ENCODE results near the gene DTNBP1. TPM values are rescaled to one million over a fixed set of nuclear protein-coding genes. Genes with fewer than 3 reads are reported as not detected.
A peak's percentile ranks its signal among the peaks of the same experiment; 100 is the strongest.

The DTNBP1 gene
- total and polyA plus RNA-seq, 2 donors (not counting 3 experiments of a cell fraction or from before 2014, with no cell fraction given), result 24.3 to 28.9 TPM

- intact Hi-C loops (cut with micrococcal nuclease) (no loop called here), dilution Hi-C loops (cut with MboI; ENCODE audit: extremely low pct_ligation_motif_present, low sequenced_read_pairs) (no loop called here)
- no TSS peak for BruUV-seq (replicated peaks)
- peak overlapping the region in 1 of 3 experiments; percentile 6 for H3K4me3 ChIP-seq (replicated peaks in 1 of 3; ENCODE audit: insufficient read depth in 1 of 3, low read depth in 1 of 3, low read length in 3 of 3)
- H3K79me2 ChIP-seq (ENCODE audit: control insufficient read depth, insufficient read depth, low read length), result peaks cover 2% of the 10 kb centered on the region
- no peaks in the 10 kb centered on the region for H3K9me1 ChIP-seq (replicated peaks; ENCODE audit: control insufficient read depth, extremely low read depth, insufficient read depth, low read length)
- peaks cover 11% of the 10 kb centered on the region for H3K4me1 ChIP-seq (ENCODE audit: control insufficient read depth, extremely low read depth, insufficient read depth, low read length)
- ChIA-PET POLR2A (no interaction called here), CTCF (interaction anchor here (0.7 to 1.4 kb wide), 7 partner anchors 16 to 1498 kb away, joined by 3 to 5 read pairs (median 3); no protein-coding TSS in a partner anchor)
- TF ChIP-seq EZH2 (IDR thresholded peaks at IDR 0.05; ENCODE audit: borderline replicate concordance, low read depth, low read length, severe bottlenecking) (no peak), POLR2A (IDR thresholded peaks at IDR 0.05; ENCODE audit: low read depth, low read length) (no peak), CTCF (IDR thresholded peaks at IDR 0.05; ENCODE audit: extremely low read depth in 1 of 2, insufficient read depth in 1 of 2, low read depth in 1 of 2, low read length in 2 of 2) (no peak), JUN (IDR thresholded peaks at IDR 0.05; ENCODE audit: borderline replicate concordance, insufficient read depth, insufficient read length, low read depth) (no peak), GATA2 (IDR thresholded peaks at IDR 0.05; ENCODE audit: insufficient read depth, insufficient read length, low read depth, low read length) (no peak), MYC (IDR thresholded peaks at IDR 0.05; ENCODE audit: low read depth, low read length) (no peak), POLR2AphosphoS5 (IDR thresholded peaks at IDR 0.05; ENCODE audit: insufficient read depth, low read depth, low read length) (no peak)
- TF ChIP-seq, protein P1, sequence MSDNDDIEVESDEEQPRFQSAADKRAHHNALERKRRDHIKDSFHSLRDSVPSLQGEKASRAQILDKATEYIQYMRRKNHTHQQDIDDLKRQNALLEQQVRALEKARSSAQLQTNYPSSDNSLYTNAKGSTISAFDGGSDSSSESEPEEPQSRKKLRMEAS (IDR thresholded peaks at IDR 0.05; ENCODE audit: insufficient read depth, insufficient read length), result no peak
- DNase-seq (ENCODE audit: low read depth, low spot score) (peak; percentile 28), FAIRE-seq (peak; percentile 37)
- peak overlapping the region; percentile 69 for H3K4me2 ChIP-seq (ENCODE audit: insufficient read depth, low read length)
- peak overlapping the region; percentile 7 for H3K27ac ChIP-seq (ENCODE audit: insufficient read depth, low read depth, low read length)
- peak overlapping the region; percentile 43 for H3K9ac ChIP-seq (replicated peaks; ENCODE audit: extremely low read depth, insufficient read depth, low read length)
- no peaks in the 10 kb centered on the region for H3K27me3 ChIP-seq (ENCODE audit: control insufficient read depth in 2 of 2, insufficient read depth in 2 of 2, low read length in 2 of 2)
- H4K20me1 ChIP-seq (replicated peaks; ENCODE audit: control insufficient read depth, extremely low read depth, insufficient read depth, low read length), result no peaks in the 10 kb centered on the region
- H2AFZ ChIP-seq (ENCODE audit: low read depth, low read length), result peak overlapping the region; percentile 20
- no peaks in the 10 kb centered on the region for H3K36me3 ChIP-seq (ENCODE audit: control insufficient read depth in 2 of 2, extremely low read depth in 1 of 2, insufficient read depth in 2 of 2, low read length in 2 of 2)
- no peaks in the 10 kb centered on the region for H3K9me3 ChIP-seq (replicated peaks; ENCODE audit: control insufficient read depth, insufficient read depth, low read length)
Measured at GRCh38 chr6:15626878-15627674, 35.8 kb downstream of the DTNBP1 start.
